H7 (cell line): Measurements from ENCODE around the gene PCCB. TPM values are rescaled to one million over a fixed set of nuclear protein-coding genes. Genes with fewer than 3 reads are reported as not detected.

Source experiments
- DNase-seq: peaks from one replicate; pipeline ENCODE4 v3.0.0; 2012
- H3K27me3 ChIP-seq: 2 replicates; pipeline ENCODE4 v1.6.0; 2011; ENCODE audit warnings: mild to moderate bottlenecking, low read length; ENCODE audit not compliant: control insufficient read depth, insufficient read depth
- H3K36me3 ChIP-seq: replicated peaks from 2 replicates; pipeline ENCODE4 v1.5.1; 2011; ENCODE audit warnings: low read length; ENCODE audit not compliant: control insufficient read depth, insufficient read depth
- H3K4me3 ChIP-seq: 2 replicates; pipeline ENCODE4 v1.5.1; 2011; ENCODE audit warnings: low read depth, mild to moderate bottlenecking, control low read depth, low read length, moderate library complexity; ENCODE audit not compliant: insufficient read depth
- total RNA-seq: library from RNA; depleted of rRNA; stranded (reverse); fragments of >200 nt; shearing (Covaris generic); gene quantifications from 2 replicates; pipeline ENCODE4 v1.2.3, GENCODE V29; 2014

The PCCB gene
- total RNA-seq, 1 experiment from 2014 or later = 98.0 TPM

DNA sequence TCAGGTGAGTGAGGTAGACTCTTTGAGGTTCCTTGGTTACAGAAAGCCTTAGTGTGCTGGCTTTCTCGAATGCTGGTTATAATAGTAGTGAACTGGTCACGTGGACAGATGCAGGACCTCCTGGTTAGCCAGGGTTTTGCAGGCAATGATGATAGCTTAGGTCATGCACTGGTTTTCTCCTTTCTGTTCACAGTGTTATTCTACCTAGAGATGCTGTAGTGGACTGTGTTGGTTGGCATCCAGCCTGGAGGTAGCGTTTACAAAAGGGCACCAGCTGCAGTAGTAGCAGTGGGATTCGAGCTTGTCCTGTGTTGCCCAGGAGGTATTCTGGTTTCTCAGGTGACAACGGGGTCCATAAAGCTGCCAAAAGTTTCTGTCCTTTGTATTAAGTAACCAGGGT lies 27.0 kb downstream of the PCCB start:
- no peak for DNase-seq
- H3K27me3 ChIP-seq = no peaks in the 10 kb centered on the region
- no peak overlapping the region for H3K4me3 ChIP-seq
- no peaks in the 10 kb centered on the region; the same call in 1 of the 2 replicates for H3K36me3 ChIP-seq

DNA sequence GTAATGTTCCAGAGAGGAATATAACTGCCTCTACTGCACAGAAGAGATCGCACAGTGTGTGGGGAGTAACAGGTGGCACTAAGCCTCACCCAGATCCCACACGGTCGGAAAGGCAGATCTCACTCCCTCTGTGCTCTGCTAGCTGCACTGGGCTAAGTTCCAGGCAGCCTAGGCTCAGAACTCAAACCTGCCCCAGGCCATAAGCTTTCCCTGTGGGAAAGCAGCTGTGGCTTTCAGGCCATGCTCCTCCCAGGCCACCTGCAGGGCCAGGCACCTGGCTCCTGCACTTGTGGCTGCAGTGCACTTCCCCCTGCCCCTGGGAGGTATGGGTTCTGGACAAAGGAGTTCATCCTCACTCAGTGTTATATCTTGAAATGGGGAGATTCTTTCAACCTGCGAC lies 27.5 kb downstream of the PCCB start:
- Histone ChIP-seq H3K27me3 (no peaks in the 10 kb centered on the region), H3K36me3 (no peaks in the 10 kb centered on the region; the same call in 1 of the 2 replicates), H3K4me3 (no peak overlapping the region)
- peak; percentile 61 for DNase-seq

- Histone ChIP-seq H3K4me3 (no peak overlapping the region), H3K36me3 (no peaks in the 10 kb centered on the region; the same call in 1 of the 2 replicates), H3K27me3 (no peaks in the 10 kb centered on the region)
- DNase-seq = no peak
These were observed 29.0 kb downstream of the PCCB start for GRCh38 chr3:136279092-136279491.

DNA sequence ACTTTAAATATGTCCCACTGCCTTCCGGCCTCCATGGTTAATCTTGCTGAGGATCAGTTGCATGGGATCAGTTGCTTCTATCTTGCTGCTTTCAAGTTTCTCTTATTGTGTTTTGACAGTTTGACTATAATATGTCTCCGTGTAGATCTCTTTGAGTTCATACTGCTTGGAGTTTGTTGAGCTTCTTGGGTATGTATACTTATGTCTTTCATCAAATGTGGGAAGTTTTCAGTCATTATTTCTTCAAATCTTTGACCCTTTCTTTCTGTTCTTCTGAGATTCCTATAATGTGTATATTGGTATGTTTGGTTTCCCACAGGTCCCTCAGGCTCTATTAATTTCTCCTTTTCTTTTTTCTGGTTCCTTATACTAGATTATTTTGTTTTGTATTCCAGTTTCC lies 30.8 kb downstream of the PCCB start:
- Histone ChIP-seq H3K4me3 (no peak overlapping the region), H3K27me3 (no peaks in the 10 kb centered on the region), H3K36me3 (no peaks in the 10 kb centered on the region; the same call in 1 of the 2 replicates)
- DNase-seq = no peak

DNA sequence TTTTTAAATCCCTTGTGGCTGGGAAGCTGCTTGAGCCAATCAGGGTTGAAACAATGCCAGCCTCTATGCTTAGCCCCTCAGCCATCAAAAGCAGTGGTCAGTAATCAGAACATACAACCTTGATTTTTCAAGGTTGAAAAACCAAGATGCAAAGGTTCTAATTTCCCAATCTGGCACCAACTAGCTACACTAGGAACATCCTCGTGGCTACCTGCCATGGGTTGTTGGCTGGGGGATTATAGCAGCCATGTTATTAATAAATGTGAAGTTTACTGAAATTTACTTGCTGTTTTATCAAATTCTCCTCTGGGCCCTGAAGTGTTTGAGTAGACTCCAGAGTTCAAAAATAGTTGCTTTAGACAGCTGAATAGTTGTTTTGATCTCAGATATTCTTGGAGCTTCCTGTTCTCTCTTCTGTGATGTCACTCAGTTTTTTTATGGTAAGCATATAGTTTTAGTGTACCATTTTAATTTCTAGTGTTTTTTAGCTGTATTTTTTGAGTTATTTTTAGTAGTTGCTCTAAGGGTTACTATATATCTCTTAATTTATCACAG lies 31.9 kb downstream of the PCCB start:
- Histone ChIP-seq H3K4me3 (no peak overlapping the region), H3K27me3 (no peaks in the 10 kb centered on the region), H3K36me3 (no peaks in the 10 kb centered on the region; the same call in 1 of the 2 replicates)
- DNase-seq = no peak

DNA sequence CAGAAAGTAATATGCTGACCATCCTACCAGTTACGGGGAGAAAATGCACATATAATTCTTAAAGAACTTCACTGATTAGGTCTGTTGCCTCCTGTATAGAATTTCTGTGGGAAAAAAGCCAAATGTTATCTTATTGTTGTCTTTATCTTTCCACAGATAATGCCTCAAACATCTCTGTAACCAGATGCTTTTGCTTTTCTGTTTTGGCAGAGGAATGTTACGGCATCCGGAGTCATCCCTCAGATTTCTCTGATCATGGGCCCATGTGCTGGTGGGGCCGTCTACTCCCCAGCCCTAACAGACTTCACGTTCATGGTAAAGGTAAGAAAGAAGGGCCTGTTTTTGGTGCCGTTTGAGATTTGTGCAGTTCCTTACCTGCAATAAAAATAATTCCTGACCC lies 33.5 kb downstream of the PCCB start:
- H3K36me3 ChIP-seq = no peaks in the 10 kb centered on the region; the same call in 1 of the 2 replicates
- DNase-seq = no peak
- H3K4me3 ChIP-seq = no peak overlapping the region
- no peaks in the 10 kb centered on the region for H3K27me3 ChIP-seq

GRCh38 chr3:136291302-136291701 lies 41.2 kb downstream of the PCCB start:
- Histone ChIP-seq H3K4me3 (no peak overlapping the region), H3K36me3 (no peaks in the 10 kb centered on the region), H3K27me3 (no peaks in the 10 kb centered on the region)
- no peak for DNase-seq

DNA sequence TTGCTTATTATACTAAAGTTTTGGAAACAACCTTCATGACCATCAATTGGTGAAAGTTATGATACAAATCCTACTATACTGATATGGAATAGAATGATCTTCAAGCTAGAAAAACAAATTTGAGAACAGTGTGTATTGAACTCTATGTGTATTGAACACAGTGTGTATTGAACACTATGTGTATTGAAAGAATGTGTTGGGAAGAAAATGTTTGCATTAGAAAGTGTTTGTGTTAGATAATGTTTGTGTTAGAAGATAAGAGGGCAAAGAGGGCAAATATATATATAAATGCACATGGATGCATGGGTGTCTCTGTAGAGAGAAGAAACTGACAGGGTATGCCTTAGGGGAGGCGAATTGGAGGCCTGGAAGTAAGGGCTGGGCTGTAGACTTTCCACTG lies 42.4 kb downstream of the PCCB start:
- H3K4me3 ChIP-seq = no peak overlapping the region
- no peaks in the 10 kb centered on the region for H3K27me3 ChIP-seq
- DNase-seq = no peak
- no peaks in the 10 kb centered on the region for H3K36me3 ChIP-seq

- H3K4me3 ChIP-seq = no peak overlapping the region
- no peaks in the 10 kb centered on the region for H3K27me3 ChIP-seq
- H3K36me3 ChIP-seq = no peaks in the 10 kb centered on the region
- no peak for DNase-seq
These were observed 43.1 kb downstream of the PCCB start for GRCh38 chr3:136293279-136293678.

DNA sequence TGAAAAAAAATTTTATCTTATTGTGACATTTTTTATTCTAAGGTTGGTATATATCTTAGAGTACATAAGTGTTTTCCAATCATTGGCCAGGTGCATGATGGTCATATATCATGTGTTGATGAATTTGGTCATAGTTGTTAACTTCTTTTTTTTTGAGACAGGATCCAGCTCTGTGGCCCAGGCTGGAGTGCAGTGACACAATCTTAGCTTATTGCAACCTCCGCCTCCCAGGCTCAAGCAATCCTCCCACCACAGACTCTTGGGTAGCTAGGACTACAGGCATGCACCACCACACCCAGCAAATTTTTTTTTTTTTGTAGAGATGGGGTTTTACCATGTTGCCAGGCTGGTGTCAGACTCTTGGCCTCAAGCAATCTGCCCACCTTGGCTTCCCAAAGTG lies 44.0 kb downstream of the PCCB start:
- Histone ChIP-seq H3K27me3 (no peaks in the 10 kb centered on the region), H3K36me3 (no peaks in the 10 kb centered on the region)

DNA sequence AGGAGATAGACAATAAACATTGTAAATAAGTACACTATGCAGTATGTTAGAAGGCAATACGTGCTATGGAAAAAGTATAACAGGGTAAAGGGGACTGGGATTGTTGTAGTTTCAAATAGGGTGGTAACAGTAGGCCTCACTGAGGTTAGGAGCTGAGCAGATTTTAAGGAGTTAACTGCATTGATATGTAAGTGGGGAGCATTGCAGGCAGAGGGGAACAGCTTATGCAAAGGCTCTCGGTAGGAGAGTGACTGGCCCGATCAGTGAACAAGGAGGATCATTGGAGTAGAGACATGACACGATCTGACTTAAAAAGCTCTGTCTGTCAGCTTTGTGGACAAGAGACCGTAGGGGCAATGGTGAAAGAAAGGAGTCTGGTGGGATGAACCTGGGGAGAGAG lies 46.8 kb downstream of the PCCB start:
- Histone ChIP-seq H3K27me3 (no peaks in the 10 kb centered on the region), H3K36me3 (no peaks in the 10 kb centered on the region), H3K4me3 (no peak overlapping the region)
- peak; percentile 43 for DNase-seq

More for the DNA sequence above, 44.0 kb downstream of the PCCB start:
- no peak for DNase-seq
- H3K4me3 ChIP-seq = no peak overlapping the region

GRCh38 chr3:136297826-136298225 lies 47.7 kb downstream of the PCCB start:
- DNase-seq = no peak
- Histone ChIP-seq H3K27me3 (no peaks in the 10 kb centered on the region), H3K4me3 (no peak overlapping the region), H3K36me3 (no peaks in the 10 kb centered on the region)

- DNase-seq = no peak
- Histone ChIP-seq H3K4me3 (no peak overlapping the region), H3K27me3 (no peaks in the 10 kb centered on the region), H3K36me3 (no peaks in the 10 kb centered on the region)
These were observed 50.3 kb downstream of the PCCB start for GRCh38 chr3:136300444-136300843.

- Histone ChIP-seq H3K36me3 (no peaks in the 10 kb centered on the region), H3K27me3 (no peaks in the 10 kb centered on the region), H3K4me3 (no peak overlapping the region)
- peak; percentile 22 for DNase-seq
These were observed 55.7 kb downstream of the PCCB start for GRCh38 chr3:136305879-136306278.

DNA sequence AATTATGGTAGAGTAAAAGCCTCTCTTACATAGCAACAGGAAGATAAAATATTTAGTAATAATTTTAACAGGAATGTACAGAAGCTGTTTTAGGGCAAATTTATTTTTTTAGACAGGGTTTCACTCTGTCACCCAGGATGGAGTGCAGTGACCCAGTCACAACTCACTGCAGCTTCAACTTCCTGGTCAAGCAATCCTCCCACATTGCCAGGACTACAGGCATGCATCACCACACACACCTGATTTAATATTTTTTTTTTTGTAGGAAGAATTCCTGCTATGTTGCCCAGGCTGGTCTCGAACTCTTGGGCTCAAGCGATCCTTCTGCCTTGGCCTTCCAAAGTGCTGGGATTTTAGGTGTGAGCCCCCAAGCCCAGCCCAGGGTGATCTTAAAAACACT lies 61.1 kb downstream of the PCCB start:
- H3K36me3 ChIP-seq = no peaks in the 10 kb centered on the region
- no peak for DNase-seq
- H3K27me3 ChIP-seq = no peaks in the 10 kb centered on the region
- H3K4me3 ChIP-seq = no peak overlapping the region

- no peaks in the 10 kb centered on the region for H3K36me3 ChIP-seq
- DNase-seq = no peak
- H3K27me3 ChIP-seq = no peaks in the 10 kb centered on the region
- H3K4me3 ChIP-seq = no peak overlapping the region
These were observed 61.8 kb downstream of the PCCB start for GRCh38 chr3:136311968-136312367.
